Neural progenitor cell (in vitro differentiated cells): Measurements from ENCODE around the gene LAMB4.

Experiments
- EZH2phosphoT487 ChIP-seq: fragments of 200-600 bp; sonication (generic); IDR thresholded peaks from 2 replicates; pipeline ENCODE4 v1.6.1; 2017; ENCODE audit warnings: antibody characterized with exemption
- TF ChIP-seq, protein P1 (sequence below): fragments of 200-600 bp; sonication (generic); IDR thresholded peaks from 2 replicates; pipeline ENCODE4 v1.5.1; 2017; ENCODE audit warnings: antibody characterized with exemption, mild to moderate bottlenecking

DNA sequence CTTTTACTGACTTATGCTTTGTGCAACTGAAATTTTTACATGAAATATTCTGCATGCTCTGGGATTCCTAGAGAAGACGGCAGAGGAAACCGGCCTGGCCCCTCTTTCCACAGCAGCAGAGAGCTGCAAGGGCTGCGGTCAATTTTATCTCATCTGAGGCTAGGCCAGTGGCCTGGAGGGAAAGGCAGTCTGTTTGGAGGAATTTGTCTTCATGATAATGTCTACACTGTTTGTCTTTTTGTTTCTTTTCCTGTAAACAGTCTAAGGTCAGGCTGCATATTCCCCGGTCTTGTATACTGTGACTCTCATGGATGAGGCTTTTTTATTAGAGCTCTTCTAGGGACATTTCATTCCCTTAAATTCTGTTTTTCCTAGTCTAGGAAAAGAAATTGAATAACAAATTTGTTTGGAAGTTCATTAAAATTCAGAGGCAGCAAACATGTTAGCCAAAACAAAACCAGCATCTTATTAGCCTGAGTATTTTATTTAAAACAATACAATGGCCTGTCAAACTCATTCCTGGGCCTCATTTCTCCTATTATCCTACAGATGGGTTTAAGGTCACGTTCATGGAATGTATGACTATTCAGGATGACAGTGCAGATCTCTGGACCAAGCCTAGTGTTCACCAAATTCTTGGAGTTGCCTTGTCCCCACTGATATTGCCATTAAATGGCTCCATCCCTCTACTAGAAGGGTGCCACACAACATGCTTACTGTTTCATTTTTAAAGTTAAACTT, 26.4 kb downstream of the LAMB4 start:
- no peak for TF ChIP-seq EZH2phosphoT487
- TF ChIP-seq, protein P1, sequence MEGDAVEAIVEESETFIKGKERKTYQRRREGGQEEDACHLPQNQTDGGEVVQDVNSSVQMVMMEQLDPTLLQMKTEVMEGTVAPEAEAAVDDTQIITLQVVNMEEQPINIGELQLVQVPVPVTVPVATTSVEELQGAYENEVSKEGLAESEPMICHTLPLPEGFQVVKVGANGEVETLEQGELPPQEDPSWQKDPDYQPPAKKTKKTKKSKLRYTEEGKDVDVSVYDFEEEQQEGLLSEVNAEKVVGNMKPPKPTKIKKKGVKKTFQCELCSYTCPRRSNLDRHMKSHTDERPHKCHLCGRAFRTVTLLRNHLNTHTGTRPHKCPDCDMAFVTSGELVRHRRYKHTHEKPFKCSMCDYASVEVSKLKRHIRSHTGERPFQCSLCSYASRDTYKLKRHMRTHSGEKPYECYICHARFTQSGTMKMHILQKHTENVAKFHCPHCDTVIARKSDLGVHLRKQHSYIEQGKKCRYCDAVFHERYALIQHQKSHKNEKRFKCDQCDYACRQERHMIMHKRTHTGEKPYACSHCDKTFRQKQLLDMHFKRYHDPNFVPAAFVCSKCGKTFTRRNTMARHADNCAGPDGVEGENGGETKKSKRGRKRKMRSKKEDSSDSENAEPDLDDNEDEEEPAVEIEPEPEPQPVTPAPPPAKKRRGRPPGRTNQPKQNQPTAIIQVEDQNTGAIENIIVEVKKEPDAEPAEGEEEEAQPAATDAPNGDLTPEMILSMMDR = no peak
